Measurements from ENCODE around the gene ENOX1. TPM values are rescaled to one million over a fixed set of nuclear protein-coding genes. Genes with fewer than 3 reads are reported as not detected.

The ENOX1 gene
- total and polyA plus RNA-seq, 2 of the 8 experiments (the other 6 are each of a cell fraction or from before 2014, with no cell fraction given) = 0.23 to 0.37 TPM

DNA sequence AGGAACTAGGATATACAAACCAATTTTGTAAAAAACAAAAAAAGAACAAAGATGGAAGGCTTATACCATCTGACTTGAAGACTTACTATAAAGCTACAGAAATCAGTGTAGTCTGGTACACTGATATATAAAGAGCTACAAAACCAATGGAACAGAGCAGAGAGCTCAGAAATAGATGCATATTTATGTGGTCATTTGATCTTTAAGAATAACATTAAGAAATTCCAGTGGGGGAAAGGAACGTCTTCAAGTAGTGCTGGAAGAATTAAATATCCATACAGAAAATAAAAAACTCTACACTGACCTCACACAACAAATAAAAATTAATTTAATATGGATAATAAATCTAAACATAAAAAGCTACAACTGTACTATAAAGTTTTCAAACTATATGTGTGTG, 317.0 kb downstream of the ENOX1 start:
- no peak overlapping the region for H3K18ac ChIP-seq (ENCODE audit: extremely low read depth, low read length)
- no peak overlapping the region for H4K5ac ChIP-seq (ENCODE audit: insufficient read length, low read depth, low read length)
- no peaks in the 10 kb centered on the region; a peak in 1 of 7 replicates for H3K4me1 ChIP-seq (replicated peaks in 1 of 4; ENCODE audit: control insufficient read depth in 3 of 4, insufficient read depth in 4 of 4, low read length in 3 of 4)
- no peak overlapping the region for H2AK5ac ChIP-seq (ENCODE audit: low read depth, low read length)
- no peaks in the 10 kb centered on the region for H3K79me1 ChIP-seq (ENCODE audit: low read depth, low read length)
- no peak overlapping the region for H2BK20ac ChIP-seq (ENCODE audit: low read length)
- no peak overlapping the region for H2BK15ac ChIP-seq (ENCODE audit: low read length)
- H3K23me2 ChIP-seq (ENCODE audit: low read depth, low read length) = no peaks in the 10 kb centered on the region
- H2AFZ ChIP-seq (ENCODE audit: low read length) = no peak overlapping the region
- H2BK12ac ChIP-seq (ENCODE audit: low read depth, low read length) = no peak overlapping the region
- no peak overlapping the region for H3K27ac ChIP-seq (ENCODE audit: low read depth, low read length)
- H4K8ac ChIP-seq (ENCODE audit: extremely low read depth, insufficient read depth, low read length) = no peak overlapping the region
- ChIA-PET POLR2A (ENCODE audit: partially characterized antibody) (no interaction called here), CTCF (ENCODE audit: partially characterized antibody) (no interaction called here)
- H3K9ac ChIP-seq (replicated peaks in 1 of 4; ENCODE audit: extremely low read depth in 1 of 4, low read depth in 3 of 4, low read length in 3 of 4) = no peak overlapping the region
- no peak overlapping the region for H3K23ac ChIP-seq (ENCODE audit: insufficient read length)
- no peak overlapping the region for H3K4me2 ChIP-seq (ENCODE audit: insufficient read depth in 1 of 2, low read depth in 2 of 2, low read length in 2 of 2)
- H3K79me2 ChIP-seq (ENCODE audit: control insufficient read depth in 1 of 2, insufficient read depth in 2 of 2, low read length in 2 of 2) = no peaks in the 10 kb centered on the region
- H4K20me1 ChIP-seq (replicated peaks in 1 of 2; ENCODE audit: control insufficient read depth in 1 of 2, insufficient read depth in 2 of 2, low read length in 2 of 2) = no peaks in the 10 kb centered on the region
- no peak overlapping the region for H3K4me3 ChIP-seq (ENCODE audit: extremely low read depth in 1 of 4, insufficient read depth in 2 of 4, low read depth in 3 of 4, low read length in 4 of 4)
- no peak overlapping the region for H3K4ac ChIP-seq (replicated peaks; ENCODE audit: insufficient read length, low read depth, low read length)
- 82% methylated on average over 1 of the region's 1 CpG; no CpG with 5 or more reads in 1 of the 2 experiments for WGBS, 2 experiments (ENCODE audit: extremely low coverage in 1 of 2, insufficient coverage in 1 of 2, insufficient read length in 1 of 2, insufficient replicate concordance in 2 of 2, low coverage in 1 of 2, low lambda C conversion rate in 2 of 2, missing lambda C conversion rate in 1 of 2)
- H3K36me3 ChIP-seq (ENCODE audit: control insufficient read depth in 2 of 4, insufficient read depth in 4 of 4, low read length in 3 of 4) = no peaks in the 10 kb centered on the region
- no peaks in the 10 kb centered on the region for H3K27me3 ChIP-seq (replicated peaks in 1 of 4; ENCODE audit: control insufficient read depth in 3 of 4, extremely low read depth in 1 of 4, insufficient read depth in 3 of 4, low read length in 3 of 4)
- DNase-seq (ENCODE audit: low read depth in 1 of 2, low spot score in 2 of 2) (no peak), FAIRE-seq (no peak)
- no peak overlapping the region for H2BK5ac ChIP-seq (ENCODE audit: low read depth, low read length)
- no peak overlapping the region for H2BK120ac ChIP-seq (replicated peaks; ENCODE audit: low read depth, low read length)
- H4K91ac ChIP-seq (replicated peaks; ENCODE audit: insufficient read length, low read length) = no peak overlapping the region
- no peak overlapping the region for H3K14ac ChIP-seq (ENCODE audit: insufficient read length)
- no peaks in the 10 kb centered on the region for H3K9me3 ChIP-seq (ENCODE audit: insufficient read depth in 2 of 2, low read depth in 1 of 2, low read length in 1 of 2)
- no peak overlapping the region for H3K56ac ChIP-seq (replicated peaks; ENCODE audit: insufficient read length, low read depth, low read length)
- TF ChIP-seq JUND (IDR thresholded peaks at IDR 0.05; ENCODE audit: low read length) (no peak), SIN3A (conservative IDR thresholded peaks at IDR 0.05 in 1 of 2, IDR thresholded peaks at IDR 0.05 in 1 of 2; ENCODE audit: low read depth in 1 of 2, low read length in 2 of 2) (no peak), SP1 (IDR thresholded peaks at IDR 0.05; ENCODE audit: low read depth, low read length) (no peak)

Data from H1 (cell line).